Measurements from ENCODE around the gene ACSL3.
"Not testable (repeated sequence)": the region's sequence is repeated elsewhere in the genome, so short reads cannot be mapped to it uniquely, and the experiment has no call there.

Gene ACSL3

DNA sequence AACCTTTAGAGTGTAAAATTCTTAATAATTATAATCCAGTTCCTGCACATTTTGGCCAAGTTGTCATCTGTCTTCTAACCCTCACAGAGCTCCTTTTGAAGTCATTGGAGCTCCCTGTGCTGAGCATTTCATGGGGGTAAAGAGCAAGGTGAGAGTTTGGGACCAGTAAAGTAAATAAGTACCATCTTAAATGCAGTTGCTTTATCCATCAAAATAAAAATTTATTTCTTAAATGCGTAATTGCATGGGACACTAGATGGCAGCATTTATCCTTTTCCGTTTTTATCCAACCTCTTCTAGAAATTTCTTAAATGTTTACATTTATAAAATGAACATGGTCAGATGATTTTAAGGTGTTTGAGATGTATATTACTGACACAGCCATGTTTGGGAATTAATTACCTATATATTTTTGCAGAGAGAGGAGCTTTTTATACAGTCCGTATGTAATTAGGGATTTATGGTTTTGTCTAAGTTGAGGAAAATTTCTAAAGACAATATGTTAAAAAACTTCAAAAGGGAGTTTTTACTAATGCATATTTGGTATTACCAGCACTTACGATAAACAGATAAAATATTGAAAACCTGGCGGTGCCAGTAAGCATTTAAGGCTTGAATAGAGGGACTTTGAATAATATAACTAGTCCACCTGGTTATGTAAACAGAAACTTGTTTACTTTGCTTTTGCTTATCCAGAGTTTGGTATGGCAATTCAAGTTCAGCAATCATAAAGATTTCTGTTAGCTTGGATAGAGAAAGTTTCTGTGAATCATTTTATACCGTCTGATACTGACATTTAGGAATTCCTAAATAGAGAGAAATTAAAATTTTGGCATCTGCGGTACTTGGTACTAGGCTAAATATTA is 54.5 kb downstream of the ACSL3 start:
- DNase-seq, result no peak

DNA sequence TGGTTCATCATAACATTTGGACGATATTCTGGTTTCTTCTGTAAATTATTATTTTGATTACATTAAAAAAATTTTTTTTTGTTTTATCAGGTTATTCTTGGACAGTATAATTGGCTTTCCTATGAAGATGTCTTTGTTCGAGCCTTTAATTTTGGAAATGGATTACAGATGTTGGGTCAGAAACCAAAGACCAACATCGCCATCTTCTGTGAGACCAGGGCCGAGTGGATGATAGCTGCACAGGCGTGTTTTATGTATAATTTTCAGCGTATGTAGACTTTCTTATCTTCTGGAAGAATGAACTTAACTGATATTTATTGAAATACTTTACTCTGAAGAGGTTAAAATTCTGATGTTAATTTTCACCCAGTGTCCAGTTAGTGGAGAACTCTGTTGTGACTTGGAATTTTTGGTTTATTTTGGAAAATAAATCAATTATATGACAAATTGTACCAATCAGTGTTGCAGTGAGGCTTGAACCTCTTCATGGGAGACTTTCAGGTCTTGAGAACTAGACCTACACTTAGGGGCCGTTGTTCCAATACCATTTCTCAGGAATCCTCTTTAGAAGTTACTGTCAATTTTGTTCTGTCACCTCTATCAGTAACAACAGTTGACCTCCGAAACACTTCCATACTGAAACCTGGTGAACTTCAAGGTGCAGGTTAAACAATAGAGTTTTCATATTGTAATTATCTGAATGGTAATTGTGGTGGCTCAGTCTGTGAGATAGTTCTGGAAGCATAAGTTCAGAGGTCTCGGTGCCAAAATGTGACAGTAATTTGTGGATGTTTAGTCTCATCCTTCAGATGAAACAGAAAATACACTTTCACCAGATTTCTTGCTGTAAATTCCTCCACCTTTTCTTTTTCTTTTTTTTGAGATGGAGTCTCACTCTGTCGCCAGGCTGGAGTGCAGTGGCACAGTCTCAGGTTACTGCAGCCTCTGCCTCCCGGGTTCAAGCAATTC is 55.7 kb downstream of the ACSL3 start:
- DNase-seq, result no peak

DNA sequence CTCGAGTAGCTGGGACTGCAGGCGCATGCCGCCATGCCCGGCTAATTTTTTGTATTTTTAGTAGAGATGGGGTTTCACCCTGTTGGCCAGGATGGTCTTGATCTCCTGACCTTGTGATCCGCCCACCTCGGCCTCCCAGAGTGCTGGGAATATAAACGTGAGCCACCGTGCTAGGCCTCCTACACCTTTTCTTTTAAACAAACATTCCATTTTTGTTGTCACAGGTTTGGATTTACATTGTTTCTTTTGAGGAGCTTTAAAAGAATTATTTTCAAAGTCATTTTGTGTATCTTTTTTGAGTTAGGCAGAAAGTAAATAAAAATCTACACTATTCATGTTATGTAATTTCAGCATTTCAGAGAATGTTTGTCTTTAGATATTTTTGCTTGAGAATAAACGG is 56.4 kb downstream of the ACSL3 start:
- DNase-seq, result not testable (repeated sequence)

- DNase-seq, result no peak
These were observed 59.1 kb downstream of the ACSL3 start for GRCh38 chr2:222919841-222920526.

DNA sequence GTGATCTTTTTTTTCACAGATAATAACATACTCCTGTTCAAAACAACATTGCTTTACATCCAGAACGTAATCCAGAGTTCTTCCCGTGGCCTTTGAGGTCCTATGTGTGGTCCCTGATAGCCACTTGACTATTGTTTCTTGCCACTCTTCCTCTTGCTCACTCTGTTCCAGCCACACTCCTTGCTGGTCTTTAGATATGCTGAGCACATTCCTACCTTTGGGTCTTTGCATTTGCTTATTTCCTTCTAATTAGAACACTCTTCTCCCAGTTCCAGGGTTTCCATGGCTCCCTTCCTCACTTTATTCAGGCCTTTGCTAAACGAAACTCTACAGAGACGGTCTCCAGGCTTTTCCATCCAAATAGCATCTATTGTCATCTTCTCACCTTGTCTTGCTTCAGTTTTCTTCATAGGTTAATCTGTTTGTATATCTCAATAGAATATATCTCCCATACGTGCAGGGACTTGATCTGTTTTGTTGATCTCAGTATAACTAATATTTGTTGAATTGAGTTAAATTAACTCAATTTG is 59.9 kb downstream of the ACSL3 start:
- no peak for DNase-seq

GRCh38 chr2:222922019-222922800 is 61.4 kb downstream of the ACSL3 start:
- no peak for DNase-seq

GRCh38 chr2:222926915-222927314 is 66.1 kb downstream of the ACSL3 start:
- DNase-seq, result no peak

DNA sequence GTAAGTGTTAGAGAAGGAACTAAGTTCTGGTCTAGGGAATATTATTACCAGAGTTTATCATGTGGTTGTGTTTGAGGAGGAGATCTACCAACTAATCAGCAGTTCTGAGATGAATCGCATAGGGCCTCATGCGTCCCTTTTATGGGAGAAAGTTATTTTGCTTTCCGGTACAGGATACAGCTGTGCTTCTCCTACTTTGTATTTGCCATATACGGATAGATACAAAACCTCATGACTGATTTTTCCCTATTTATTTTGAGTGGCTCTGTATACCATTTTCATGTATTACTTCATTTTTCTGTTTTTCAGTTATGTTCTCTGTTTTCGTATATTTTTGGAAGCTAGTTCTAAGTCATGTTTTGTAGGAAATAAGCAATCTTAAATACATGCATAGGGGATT is 66.8 kb downstream of the ACSL3 start:
- no peak for DNase-seq

DNA sequence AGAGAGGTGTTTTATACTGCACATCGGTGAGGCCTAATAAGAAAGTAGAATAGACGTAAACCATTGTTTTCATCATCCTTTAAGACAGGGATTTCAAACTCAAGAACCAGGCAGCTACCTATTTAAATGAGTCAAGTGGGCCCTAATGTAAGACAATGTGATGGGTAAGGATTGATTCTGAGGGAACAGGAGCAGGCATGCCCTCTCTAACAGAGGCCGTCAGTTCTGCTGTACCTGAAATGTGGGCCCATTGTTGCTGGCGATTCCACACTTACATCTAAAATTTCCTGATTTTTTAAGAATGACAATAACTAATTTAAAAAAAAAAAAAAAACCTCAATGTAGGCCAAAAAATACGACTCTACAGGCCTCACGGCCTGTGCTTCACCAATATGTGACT is 67.5 kb downstream of the ACSL3 start:
- no peak for DNase-seq

DNA sequence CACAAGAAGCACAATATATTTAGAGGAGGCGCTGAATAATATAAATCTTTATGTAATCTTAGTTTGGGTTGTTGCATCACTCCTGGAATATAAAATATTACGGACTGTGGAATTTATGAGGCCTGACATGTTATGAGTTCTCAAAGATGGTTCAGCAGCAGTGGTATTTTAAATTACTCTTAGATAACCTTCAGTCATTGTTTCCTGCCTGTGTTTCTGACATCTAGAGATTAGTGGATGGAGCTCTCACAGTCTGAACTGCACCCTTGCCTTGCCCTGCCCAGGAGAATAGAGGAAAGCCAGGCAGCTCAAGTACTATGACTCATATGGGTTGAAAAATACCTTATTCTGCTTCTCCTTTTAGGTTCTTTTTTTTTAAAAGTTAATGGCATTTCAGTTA is 70.0 kb downstream of the ACSL3 start:
- DNase-seq, result no peak

DNA sequence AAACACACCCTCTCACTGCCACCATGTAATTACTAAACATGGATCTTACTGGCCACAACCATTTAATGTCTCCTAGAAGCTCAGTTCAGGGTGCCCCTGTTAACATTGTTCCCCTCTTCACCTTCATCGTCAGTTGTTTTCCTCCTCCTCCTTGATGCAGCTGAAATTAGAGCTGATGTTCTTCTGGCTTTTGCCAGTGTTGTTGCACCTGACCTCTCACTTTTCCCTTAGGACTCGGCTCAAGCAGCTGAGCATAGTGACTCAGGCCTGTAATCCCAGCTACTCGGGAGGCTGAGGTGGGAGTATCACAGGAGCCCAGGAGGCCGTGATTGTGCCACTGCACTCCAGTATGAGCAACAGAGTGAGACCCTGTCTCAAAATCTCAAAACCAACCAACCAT is 70.8 kb downstream of the ACSL3 start:
- DNase-seq, result no peak

GRCh38 chr2:222933458-222933857 is 72.6 kb downstream of the ACSL3 start:
- DNase-seq, result no peak

- DNase-seq, result no peak
These were observed 75.0 kb downstream of the ACSL3 start for GRCh38 chr2:222935688-222936298.

- DNase-seq, result no peak
These were observed 75.9 kb downstream of the ACSL3 start for GRCh38 chr2:222936705-222937104.

- no peak for DNase-seq
These were observed 77.5 kb downstream of the ACSL3 start for GRCh38 chr2:222938327-222938726.

DNA sequence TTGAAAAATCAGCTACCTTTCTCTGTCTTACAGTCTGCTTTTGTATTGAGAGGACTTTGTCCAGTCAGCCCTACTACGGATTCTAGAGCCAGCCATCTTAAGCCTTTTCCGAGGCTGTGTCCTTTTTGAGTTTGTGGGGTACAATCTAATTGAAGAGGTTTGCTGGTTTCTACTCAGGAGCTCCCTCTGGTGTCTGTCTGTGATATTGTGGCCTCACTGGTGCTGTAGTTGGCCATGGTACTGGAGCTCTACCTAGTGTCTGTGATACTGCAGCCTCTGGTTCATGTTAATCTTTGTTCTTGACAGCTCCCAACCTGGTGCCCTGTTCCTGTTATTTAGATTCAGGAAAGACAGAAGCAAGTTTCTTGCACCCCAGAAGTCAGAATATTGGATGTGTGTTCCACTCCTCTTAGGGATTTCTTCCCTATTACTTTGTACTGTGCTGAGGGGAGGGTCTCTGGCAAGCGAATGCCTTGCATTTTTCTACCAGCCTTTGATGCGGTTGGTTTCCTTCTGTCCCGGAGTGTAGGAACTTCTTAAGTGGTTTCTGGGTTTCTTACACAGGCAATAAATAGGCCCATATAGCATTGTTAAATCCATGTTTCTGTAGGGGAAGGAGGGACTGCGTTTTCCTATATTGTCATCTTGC is 78.5 kb downstream of the ACSL3 start:
- peak; percentile 14 to 20 for DNase-seq

- no peak for DNase-seq
These were observed 79.1 kb downstream of the ACSL3 start for GRCh38 chr2:222939979-222940378.

GRCh38 chr2:222941510-222942032 is 80.7 kb downstream of the ACSL3 start:
- DNase-seq, result no peak

- DNase-seq, result no peak
These were observed 81.7 kb downstream of the ACSL3 start for GRCh38 chr2:222942561-222942960.

DNA sequence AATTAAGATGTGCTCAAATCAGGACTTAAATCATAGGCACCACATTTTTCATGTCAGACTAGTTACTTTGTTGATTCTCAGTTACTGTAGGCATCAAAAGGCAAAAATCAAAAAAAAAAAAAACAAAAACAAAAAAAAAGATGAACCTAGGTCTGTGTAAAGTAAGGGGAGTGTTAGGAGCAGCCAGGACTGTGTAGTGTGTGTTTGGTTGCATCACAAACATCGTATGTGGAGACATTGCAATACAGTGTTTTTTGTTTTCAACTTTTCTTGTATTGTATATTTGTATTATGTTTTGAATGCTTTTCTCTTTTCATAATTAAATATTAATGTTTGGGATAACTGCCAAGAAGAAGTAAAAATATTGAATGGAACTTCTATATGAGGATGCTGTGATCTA is 82.1 kb downstream of the ACSL3 start:
- DNase-seq, result no peak

DNA sequence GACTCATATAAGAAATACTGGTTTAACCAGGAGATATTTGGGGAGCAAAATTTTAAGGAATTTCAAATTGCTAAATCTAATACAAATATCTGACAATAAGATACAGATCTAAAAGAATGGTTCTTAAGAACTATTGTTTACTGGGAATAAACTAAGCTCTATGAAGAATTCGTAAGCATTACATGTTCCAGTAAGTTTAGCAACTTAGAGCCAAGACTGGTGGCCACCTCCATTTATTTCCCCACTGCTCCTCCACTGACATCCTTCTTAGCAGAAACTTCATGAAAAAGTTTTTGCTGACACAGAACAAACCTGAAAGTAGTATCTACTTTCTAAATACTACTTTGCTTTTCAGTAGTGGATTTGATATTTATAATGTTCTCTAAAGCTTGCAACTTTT is 83.0 kb downstream of the ACSL3 start:
- no peak for DNase-seq

Measured in NCI-H1930 (cell line).